HG03571 (cell line): Measurements from ENCODE around the gene DUSP7.

Experiments
- ATAC-seq: cut with Tn5 transposase; IDR thresholded peaks from one replicate; pipeline ENCODE4 v1.9.1; 2021; ENCODE audit not compliant: unreplicated experiment

Gene DUSP7

GRCh38 chr3:52086976-52087663 is 30.7 kb upstream of the DUSP7 start:
- no peak for ATAC-seq

GRCh38 chr3:52086461-52086860 is 30.1 kb upstream of the DUSP7 start:
- no peak for ATAC-seq

- no peak for ATAC-seq
These were observed 29.4 kb upstream of the DUSP7 start for GRCh38 chr3:52085681-52086282.

GRCh38 chr3:52084954-52085680 is 28.7 kb upstream of the DUSP7 start:
- ATAC-seq, result no peak

GRCh38 chr3:52084216-52084945 is 28.0 kb upstream of the DUSP7 start:
- ATAC-seq, result no peak

- ATAC-seq, result no peak
These were observed 27.3 kb upstream of the DUSP7 start for GRCh38 chr3:52083556-52084087.

- ATAC-seq, result no peak
These were observed 26.6 kb upstream of the DUSP7 start for GRCh38 chr3:52082951-52083350.

GRCh38 chr3:52080830-52081719 is 24.7 kb upstream of the DUSP7 start:
- no peak for ATAC-seq

- no peak for ATAC-seq
These were observed 23.6 kb upstream of the DUSP7 start for GRCh38 chr3:52079958-52080357.

GRCh38 chr3:52078781-52079560 is 22.6 kb upstream of the DUSP7 start:
- no peak for ATAC-seq

GRCh38 chr3:52077925-52078324 is 21.6 kb upstream of the DUSP7 start:
- ATAC-seq, result no peak

GRCh38 chr3:52076896-52077780 is 20.8 kb upstream of the DUSP7 start:
- ATAC-seq, result no peak

GRCh38 chr3:52073490-52073889 is 17.1 kb upstream of the DUSP7 start:
- ATAC-seq, result no peak

- ATAC-seq, result no peak
These were observed 16.1 kb upstream of the DUSP7 start for GRCh38 chr3:52072471-52072870.

- no peak for ATAC-seq
These were observed 15.6 kb upstream of the DUSP7 start for GRCh38 chr3:52072020-52072419.

GRCh38 chr3:52070724-52071621 is 14.6 kb upstream of the DUSP7 start:
- ATAC-seq, result no peak

GRCh38 chr3:52069855-52070254 is 13.5 kb upstream of the DUSP7 start:
- ATAC-seq, result no peak

GRCh38 chr3:52069135-52069534 is 12.8 kb upstream of the DUSP7 start:
- no peak for ATAC-seq
